Cortex of kidney (tissue), 1 donor: ENCODE results near the gene PLCD3.
A peak's percentile ranks its signal among the peaks of the same experiment; 100 is the strongest.

Experiments used
- DNase-seq: peaks from one replicate; lab custom pipeline; 2025; lab: John Stamatoyannopoulos, UW

PLCD3 gene

DNA sequence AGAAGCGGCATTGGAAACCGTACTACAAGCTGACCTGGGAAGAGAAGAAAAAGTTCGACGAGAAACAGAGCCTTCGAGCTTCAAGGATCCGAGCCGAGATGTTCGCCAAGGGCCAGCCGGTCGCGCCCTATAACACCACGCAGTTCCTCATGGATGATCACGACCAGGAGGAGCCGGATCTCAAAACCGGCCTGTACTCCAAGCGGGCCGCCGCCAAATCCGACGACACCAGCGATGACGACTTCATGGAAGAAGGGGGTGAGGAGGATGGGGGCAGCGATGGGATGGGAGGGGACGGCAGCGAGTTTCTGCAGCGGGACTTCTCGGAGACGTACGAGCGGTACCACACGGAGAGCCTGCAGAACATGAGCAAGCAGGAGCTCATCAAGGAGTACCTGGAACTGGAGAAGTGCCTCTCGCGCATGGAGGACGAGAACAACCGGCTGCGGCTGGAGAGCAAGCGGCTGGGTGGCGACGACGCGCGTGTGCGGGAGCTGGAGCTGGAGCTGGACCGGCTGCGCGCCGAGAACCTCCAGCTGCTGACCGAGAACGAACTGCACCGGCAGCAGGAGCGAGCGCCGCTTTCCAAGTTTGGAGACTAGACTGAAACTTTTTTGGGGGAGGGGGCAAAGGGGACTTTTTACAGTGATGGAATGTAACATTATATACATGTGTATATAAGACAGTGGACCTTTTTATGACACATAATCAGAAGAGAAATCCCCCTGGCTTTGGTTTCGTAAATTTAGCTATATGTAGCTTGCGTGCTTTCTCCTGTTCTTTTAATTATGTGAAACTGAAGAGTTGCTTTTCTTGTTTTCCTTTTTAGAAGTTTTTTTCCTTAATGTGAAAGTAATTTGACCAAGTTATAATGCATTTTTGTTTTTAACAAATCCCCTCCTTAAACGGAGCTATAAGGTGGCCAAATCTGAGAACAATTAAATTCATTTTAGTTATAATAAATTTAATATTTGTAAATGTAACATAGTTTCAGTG is 17.7 kb upstream of the PLCD3 start:
- DNase-seq: no peak

DNA sequence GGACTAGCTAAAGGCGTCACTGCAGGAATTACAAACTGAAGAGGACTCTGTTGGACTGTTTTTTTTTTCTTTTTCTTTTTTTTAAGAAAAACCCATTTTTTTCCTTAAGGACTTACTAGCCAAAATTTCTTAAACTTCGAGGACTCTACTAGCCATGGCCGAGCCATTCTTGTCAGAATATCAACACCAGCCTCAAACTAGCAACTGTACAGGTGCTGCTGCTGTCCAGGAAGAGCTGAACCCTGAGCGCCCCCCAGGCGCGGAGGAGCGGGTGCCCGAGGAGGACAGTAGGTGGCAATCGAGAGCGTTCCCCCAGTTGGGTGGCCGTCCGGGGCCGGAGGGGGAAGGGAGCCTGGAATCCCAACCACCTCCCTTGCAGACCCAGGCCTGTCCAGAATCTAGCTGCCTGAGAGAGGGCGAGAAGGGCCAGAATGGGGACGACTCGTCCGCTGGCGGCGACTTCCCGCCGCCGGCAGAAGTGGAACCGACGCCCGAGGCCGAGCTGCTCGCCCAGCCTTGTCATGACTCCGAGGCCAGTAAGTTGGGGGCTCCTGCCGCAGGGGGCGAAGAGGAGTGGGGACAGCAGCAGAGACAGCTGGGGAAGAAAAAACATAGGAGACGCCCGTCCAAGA is 16.8 kb upstream of the PLCD3 start:
- no peak for DNase-seq

DNA sequence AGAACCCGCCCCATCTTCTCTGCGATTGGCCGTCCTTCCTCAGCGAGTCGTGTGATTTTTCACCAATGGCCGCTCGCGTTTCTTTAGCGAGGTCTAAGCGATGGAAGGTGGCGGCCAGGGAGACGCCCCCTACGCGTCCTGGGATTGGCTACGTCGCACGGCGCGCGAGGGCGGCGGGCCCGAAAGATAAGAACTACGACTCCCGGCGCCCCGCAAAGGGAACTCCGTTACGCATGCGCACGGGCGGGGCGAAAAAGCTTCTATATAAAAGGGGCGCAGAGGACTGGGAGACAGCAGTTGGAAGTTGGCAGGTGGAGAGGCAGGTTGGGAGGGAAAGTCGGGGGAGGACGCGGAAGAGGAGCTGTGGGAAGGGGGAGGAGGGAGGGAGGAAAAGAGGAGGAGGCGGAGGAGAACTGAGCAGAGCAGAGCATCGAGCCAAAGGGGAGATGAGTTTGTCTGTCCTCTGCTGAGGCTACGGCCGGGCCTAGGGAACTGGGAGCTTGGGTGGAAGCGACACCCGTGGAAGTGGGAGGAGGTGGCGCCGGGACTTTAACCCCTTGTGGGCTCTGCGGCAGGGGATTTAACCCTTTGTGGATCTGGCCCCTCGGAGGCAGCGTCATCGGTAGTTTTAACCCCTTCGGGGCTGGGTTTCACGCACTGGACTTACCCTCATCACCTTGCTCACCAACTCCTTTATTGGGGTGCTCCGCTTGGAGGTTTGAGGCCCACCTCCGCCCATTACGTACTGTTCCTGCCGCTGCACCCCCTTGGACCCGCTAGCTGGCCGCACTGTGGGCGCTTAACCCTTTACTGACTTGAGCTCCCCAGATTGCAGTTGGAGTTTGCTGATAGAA is 16.1 kb upstream of the PLCD3 start, which contains the start of gene HEXIM1:
Gene HEXIM1, plus strand, starts transcription at position 293 of the 854 bp plus-strand sequence. CDS start 716 bp downstream, outside the sequence.
- peak; percentile 91 for DNase-seq

DNA sequence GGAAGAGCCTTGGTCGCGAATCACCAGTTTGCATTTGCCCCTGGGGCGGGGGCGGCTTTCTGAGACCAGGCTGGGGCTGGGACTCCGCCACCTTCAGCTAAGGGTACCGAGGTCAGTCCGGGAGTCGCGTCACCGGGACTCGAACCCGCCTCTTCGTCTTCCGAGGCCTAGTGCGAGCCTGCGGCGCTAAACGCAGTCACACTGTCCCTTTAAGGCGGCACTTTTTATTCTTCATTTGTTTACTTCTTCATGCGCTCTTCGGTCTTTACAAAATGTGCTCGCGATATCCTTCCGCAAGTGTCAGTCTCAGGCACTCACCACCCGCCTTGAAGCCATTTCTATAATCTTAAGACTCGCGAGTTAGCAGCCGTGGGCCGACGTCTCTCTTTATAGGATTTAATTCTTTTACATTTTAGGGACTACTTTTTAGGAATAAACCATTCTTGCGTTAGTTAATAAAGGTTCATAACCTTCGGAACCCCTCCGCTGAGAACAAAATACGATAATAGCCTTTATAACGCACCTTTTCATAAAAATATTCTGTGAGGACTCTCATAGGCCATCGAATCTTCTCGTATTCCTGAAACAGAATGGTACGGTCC is 15.4 kb upstream of the PLCD3 start:
- no peak for DNase-seq

DNA sequence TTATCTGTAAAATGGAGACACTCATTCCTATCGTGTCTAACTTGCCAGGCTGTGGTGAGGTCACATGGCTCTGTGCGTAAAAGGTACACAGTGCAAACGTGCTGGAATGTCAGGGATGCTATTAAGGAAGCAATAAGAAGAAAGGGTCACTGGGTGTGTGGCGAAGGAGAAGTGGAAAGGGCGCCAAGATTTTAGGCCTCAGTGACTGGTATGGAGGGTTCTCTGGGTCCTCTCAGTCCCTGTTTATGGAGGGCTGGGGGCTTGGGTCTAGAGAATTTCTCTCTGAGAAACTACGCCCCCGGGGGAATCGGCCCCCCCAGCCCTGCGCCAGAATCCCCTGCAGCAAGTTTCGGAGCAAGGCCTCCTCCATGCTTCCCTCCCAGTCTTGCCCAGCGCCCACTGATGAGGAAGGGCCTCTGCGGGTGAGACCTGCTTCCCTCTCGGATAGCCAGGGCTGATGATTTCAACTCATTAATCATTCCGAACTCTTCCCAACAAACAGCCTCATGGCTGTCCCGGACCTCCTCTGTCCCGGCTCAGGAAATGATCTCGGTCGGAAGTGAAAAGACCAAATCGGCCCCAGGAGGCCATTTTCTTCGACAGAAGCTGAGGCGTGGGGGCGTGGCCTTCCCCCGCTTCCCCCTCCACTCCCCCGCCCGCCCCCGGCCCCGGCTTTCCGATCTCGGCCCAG is 14.7 kb upstream of the PLCD3 start:
- DNase-seq: no peak

DNA sequence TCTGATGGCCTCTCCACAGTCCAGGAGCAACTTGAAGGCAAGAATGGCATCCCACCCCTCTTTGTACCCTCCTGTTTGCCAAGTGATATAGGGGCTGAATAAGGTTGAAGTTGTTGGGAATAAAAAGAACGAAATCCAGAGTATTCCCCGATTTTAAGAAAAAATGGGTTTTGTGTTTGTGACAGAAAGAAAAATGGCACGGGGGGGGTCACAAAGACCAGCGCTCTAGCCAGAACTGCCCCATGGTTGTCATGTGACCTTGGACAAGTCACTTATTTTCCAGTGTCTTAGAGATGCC is 14.2 kb upstream of the PLCD3 start:
- DNase-seq: no peak

DNA sequence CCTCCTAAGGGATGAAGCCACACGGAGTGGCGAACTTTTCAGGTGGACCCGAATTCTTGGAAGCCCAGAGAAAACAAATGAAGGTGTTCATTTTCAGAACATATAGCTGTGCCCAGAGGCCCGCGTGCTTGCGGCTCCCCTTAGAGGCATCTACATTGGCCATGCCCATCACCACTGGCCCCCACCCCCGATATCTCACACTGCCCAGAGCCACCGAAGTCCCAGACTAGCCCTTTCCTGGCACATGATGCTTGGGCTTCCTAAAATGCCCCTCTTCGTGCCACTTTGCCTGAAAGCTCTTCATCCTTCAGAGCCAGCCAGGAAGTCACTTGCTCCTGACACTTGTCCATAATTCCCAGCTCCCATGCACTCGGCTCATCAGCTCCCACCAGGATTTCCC is 13.9 kb upstream of the PLCD3 start:
- no peak for DNase-seq

DNA sequence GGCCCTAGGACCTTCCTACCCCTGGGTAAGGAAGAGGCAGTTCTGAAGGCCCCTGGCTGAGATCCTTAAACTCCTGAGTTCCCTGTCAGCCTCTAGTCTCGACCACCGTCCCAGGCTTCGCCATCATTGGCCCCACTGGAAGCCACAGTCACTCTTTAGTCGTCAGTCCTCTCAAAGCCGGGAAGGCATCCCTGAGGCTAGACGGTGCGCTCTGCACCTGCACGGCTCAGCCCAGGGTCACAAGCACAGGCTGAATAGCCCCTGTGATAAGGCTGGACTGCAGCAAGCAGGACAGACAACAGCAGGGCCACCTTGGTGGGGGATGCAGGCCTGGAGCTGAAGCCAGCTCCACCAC is 12.7 kb upstream of the PLCD3 start:
- DNase-seq: no peak

- no peak for DNase-seq
Observed at GRCh38 chr17:45144199-45145034, 12.1 kb upstream of the PLCD3 start.

GRCh38 chr17:45143767-45144198 is 11.5 kb upstream of the PLCD3 start:
- no peak for DNase-seq

- DNase-seq: no peak
Observed at GRCh38 chr17:45143094-45143670, 10.9 kb upstream of the PLCD3 start.

- DNase-seq: no peak
Observed at GRCh38 chr17:45139533-45139920, 7.2 kb upstream of the PLCD3 start.

DNA sequence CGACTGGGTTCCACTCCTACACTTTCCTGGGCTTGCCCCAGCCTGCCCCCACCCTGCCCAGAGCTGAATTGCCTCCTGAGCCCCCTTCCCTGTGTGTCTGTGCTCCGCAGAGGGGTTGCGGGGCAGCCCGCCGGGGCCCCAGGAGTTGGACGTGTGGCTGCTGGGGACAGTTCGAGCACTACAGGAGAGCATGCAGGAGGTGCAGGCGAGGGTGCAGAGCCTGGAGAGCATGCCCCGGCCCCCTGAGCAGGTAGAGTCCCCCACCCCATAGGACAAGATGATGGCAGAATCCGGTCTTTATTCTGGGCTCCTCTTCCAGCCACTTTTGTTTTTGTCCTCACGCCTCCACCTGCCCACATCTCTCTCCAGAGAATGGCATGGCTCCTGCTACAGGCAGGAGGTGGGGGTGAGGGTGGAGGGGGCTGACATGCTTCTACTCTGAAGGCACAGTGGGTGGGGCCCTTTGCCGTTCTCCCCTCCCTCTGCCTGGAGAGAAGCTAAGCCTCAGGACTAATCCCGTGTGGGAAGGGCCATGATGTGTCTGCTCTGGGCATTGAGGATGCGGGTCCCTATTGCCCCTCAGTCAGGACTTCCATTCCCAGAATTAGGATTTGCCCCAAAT is 6.7 kb upstream of the PLCD3 start:
- no peak for DNase-seq

DNA sequence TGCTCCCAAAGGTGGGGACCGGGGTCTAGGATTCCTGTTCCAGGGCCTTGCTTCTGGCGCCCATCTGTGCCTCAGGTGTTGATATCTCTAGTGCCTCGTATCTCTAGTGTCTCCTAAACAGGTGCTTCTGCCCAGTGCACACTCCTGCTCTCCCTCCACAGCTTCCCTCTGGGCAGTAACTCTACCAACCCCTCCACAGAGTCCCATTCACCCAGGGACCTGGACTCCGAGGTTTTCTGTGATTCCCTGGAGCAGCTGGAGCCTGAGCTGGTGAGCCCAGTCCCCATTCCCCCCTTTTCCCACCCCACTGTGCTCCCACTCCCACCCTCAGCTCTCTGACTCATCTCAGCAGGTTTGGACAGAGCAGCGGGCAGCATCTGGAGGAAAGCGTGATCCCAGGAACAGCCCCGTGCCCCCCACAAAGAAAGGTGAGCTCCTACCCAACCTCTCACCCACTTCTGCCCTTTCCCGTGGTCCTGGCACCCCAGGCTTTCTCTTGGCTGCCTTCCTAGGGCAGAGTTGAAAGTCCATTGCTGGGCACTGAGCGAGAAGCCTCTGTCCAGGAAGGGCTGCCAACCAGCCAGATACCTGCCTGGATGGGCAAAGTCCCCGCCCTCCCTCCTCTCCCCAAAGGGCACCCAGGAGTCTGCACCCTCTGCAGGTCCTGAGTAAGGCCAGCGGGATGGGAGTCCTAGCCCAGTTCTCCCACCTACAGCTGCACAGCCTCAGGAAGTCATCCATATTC is 5.4 kb upstream of the PLCD3 start:
- no peak for DNase-seq

- DNase-seq: no peak
Observed at GRCh38 chr17:45136846-45137560, 4.7 kb upstream of the PLCD3 start.

DNA sequence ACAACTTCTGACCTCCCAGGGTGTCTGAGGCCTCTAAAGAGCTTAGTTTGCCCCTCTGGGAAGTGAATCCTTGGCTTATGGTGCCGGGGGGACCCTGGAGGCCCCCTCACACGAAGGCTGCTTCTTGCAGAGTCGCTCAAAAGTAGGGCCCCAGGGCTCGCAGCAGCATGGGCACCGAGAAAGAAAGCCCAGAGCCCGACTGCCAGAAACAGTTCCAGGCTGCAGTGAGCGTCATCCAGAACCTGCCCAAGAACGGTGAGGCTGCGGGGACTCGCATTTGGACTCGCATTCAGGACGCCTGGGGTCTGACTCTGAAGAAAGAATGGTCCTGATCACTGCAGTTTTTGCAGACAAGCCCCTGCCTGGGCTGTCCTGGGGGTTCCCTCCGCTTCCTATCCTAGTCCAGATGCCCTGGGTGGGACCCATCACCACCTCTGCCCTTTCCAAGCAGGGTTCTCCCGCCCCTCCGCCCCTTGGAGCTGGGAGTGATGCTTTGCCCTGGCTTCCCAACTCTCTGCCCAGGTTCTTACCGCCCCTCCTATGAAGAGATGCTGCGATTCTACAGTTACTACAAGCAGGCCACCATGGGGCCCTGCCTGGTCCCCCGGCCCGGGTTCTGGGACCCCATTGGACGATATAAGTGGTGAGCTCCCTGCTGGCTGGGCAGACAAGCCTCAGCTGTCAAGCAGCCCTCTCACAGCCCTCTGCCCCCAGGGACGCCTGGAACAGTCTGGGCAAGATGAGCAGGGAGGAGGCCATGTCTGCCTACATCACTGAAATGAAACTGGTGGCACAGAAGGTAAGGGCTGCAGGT is 3.9 kb upstream of the PLCD3 start:
- DNase-seq: no peak

- no peak for DNase-seq
Observed at GRCh38 chr17:45135192-45135977, 3.1 kb upstream of the PLCD3 start, which contains the start of gene ACBD4. ACBD4 (plus strand) TSS chr17:45135687; CDS start chr17:45136145, 458 bp downstream.
